Measurements from ENCODE around the gene CHERP.
A peak's percentile ranks its signal among the peaks of the same experiment; 100 is the strongest.

CHERP gene

DNA sequence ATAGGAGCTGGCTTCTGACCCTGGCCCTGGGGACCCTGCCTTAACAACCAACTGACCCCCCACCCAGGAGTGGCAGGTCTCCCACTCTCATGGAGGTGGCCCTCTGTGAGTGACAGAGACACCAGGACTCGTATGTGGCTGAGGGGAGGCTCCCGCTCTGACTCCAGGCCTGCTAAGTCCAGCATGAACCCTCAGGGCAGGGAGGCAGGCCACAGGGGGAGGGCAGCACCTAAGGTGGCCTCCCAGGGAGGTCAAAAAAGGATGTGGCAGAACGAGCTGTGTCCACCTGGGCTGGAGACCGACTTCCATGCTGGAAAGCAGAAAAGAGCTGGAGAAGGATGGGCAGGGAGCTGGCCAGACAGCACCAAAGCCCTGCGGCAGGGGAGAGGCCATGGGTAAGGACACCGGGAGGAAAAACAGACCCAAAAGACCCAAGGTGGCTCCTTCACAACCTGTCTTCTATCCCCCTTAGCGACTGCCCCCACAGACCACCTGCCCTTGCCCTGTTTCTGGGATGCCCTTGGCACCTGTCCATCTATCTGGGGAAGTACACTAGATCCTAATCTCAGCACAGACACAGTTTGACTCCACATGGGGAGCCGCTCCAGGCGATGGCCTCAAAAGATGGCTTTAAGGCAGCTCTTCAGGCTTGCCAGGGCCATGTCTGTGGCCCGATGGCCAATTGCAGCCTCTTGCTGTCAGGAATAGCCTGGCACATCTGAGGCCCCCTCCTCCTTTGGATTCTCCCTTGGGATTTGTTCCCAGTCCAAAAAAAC, 40.4 kb upstream of the CHERP start:
- H3K9ac ChIP-seq (ENCODE audit: low read length) = peak overlapping the region; percentile 92; the same call in 1 of the 2 replicates
- peak overlapping the region; percentile 72; the same call in 1 of the 2 replicates for H3K4me2 ChIP-seq (ENCODE audit: low read length)
- peaks cover 49% of the 10 kb centered on the region for H3K79me2 ChIP-seq (ENCODE audit: insufficient read depth, low read length)
- TF ChIP-seq EZH2 (IDR thresholded peaks at IDR 0.05; ENCODE audit: borderline replicate concordance, low read length) = no peak
- TF ChIP-seq, protein P1, sequence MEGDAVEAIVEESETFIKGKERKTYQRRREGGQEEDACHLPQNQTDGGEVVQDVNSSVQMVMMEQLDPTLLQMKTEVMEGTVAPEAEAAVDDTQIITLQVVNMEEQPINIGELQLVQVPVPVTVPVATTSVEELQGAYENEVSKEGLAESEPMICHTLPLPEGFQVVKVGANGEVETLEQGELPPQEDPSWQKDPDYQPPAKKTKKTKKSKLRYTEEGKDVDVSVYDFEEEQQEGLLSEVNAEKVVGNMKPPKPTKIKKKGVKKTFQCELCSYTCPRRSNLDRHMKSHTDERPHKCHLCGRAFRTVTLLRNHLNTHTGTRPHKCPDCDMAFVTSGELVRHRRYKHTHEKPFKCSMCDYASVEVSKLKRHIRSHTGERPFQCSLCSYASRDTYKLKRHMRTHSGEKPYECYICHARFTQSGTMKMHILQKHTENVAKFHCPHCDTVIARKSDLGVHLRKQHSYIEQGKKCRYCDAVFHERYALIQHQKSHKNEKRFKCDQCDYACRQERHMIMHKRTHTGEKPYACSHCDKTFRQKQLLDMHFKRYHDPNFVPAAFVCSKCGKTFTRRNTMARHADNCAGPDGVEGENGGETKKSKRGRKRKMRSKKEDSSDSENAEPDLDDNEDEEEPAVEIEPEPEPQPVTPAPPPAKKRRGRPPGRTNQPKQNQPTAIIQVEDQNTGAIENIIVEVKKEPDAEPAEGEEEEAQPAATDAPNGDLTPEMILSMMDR (IDR thresholded peaks at IDR 0.05; ENCODE audit: low read length) = no peak
- H3K27me3 ChIP-seq (ENCODE audit: insufficient read depth, low read length) = no peaks in the 10 kb centered on the region
- no peak overlapping the region for H2AFZ ChIP-seq (ENCODE audit: low read length)
- peaks cover 66% of the 10 kb centered on the region for H3K4me1 ChIP-seq (ENCODE audit: insufficient read depth, low read length, severe bottlenecking)
- no peak overlapping the region for H3K4me3 ChIP-seq (ENCODE audit: low read depth, low read length, poor library complexity, severe bottlenecking)
- H3K27ac ChIP-seq (ENCODE audit: low read depth, low read length, poor library complexity, severe bottlenecking) = peak overlapping the region; percentile 100
- no peaks in the 10 kb centered on the region; the same call in 1 of the 2 replicates for H3F3A ChIP-seq (ENCODE audit: insufficient read depth, low read length)
- H4K20me1 ChIP-seq (ENCODE audit: insufficient read depth, low read length) = no peaks in the 10 kb centered on the region
- H3K9me3 ChIP-seq (ENCODE audit: low read length) = no peaks in the 10 kb centered on the region
- peaks cover 16% of the 10 kb centered on the region; the same call in 1 of the 2 replicates for H3K36me3 ChIP-seq (ENCODE audit: insufficient read depth, low read length)
- H3K9me2 ChIP-seq (ENCODE audit: low read depth, low read length) = no peaks in the 10 kb centered on the region

DNA sequence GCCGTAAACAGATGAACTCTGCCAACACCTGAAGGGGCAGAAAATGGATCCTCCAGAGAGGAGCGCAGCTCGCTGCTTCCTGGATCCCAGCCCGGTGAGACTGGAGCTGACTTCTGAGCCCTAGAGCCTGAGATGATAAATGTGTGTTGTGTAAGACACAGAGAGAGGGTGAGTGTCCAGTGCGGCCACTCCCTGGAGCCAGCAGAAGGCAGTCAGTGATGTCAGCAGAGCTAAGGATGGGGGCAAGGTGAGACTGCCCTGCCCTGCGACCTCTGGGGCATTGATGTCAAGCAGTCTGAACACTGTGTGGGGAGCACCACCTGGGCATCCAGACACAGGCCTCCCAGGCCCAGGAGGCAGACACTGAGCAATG, 39.7 kb upstream of the CHERP start:
- peak overlapping the region; percentile 34; the same call in 1 of the 2 replicates for H3K9ac ChIP-seq (ENCODE audit: low read length)
- no peak for TF ChIP-seq EZH2 (IDR thresholded peaks at IDR 0.05; ENCODE audit: borderline replicate concordance, low read length)
- TF ChIP-seq, protein P1 (IDR thresholded peaks at IDR 0.05; ENCODE audit: low read length) = no peak
- H3F3A ChIP-seq (ENCODE audit: insufficient read depth, low read length) = no peaks in the 10 kb centered on the region; the same call in 1 of the 2 replicates
- no peaks in the 10 kb centered on the region for H3K27me3 ChIP-seq (ENCODE audit: insufficient read depth, low read length)
- peaks cover 49% of the 10 kb centered on the region for H3K79me2 ChIP-seq (ENCODE audit: insufficient read depth, low read length)
- peak overlapping the region; percentile 36 for H3K4me2 ChIP-seq (ENCODE audit: low read length)
- H3K4me3 ChIP-seq (ENCODE audit: low read depth, low read length, poor library complexity, severe bottlenecking) = no peak overlapping the region
- H3K9me3 ChIP-seq (ENCODE audit: low read length) = no peaks in the 10 kb centered on the region
- peak overlapping the region; percentile 100 for H3K27ac ChIP-seq (ENCODE audit: low read depth, low read length, poor library complexity, severe bottlenecking)
- no peaks in the 10 kb centered on the region for H3K9me2 ChIP-seq (ENCODE audit: low read depth, low read length)
- H2AFZ ChIP-seq (ENCODE audit: low read length) = no peak overlapping the region
- H3K36me3 ChIP-seq (ENCODE audit: insufficient read depth, low read length) = peaks cover 23% of the 10 kb centered on the region
- no peaks in the 10 kb centered on the region for H4K20me1 ChIP-seq (ENCODE audit: insufficient read depth, low read length)
- peaks cover 59% of the 10 kb centered on the region for H3K4me1 ChIP-seq (ENCODE audit: insufficient read depth, low read length, severe bottlenecking)

DNA sequence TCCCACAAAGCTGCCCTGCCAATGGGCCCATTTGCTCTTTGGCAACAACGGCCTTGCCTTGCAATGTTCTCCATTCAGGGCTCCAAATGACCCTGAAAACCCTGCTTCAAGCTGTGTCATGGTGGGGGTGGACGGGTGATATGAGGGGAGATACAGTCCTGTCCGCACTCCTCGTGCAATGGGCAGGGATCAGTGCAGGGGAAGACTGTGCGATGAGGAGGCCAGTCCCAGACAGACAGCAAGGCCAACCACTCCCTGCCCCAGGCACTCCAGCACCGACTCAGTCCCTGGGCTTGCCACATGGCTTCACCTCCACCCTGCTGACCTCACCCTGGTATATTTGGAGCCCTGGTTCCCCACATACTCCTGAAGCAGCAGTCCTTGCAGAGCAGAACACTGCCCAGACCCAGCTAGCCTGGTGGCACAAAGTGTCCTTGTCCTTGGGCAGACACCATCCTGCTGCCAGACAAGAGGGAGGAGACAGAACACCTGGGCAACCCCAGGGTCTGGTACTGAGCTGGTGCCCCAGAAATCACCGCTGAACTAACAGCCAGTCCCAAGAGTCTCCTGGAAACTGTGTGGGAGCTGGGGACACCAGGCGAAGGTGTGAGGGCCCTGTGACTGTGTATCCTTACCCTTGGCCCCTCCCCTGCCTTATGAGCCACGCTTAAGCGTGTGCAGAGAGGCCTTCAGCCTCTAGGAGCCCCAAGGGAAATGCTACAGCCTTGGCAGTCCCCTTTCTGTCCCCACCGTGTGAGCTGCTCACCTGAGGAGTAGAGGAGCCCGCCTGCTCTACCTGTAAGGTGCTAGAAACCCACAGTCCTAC, 39.1 kb upstream of the CHERP start:
- TF ChIP-seq, protein P1 (IDR thresholded peaks at IDR 0.05; ENCODE audit: low read length) = no peak
- no peak for TF ChIP-seq EZH2 (IDR thresholded peaks at IDR 0.05; ENCODE audit: borderline replicate concordance, low read length)
- H3K27me3 ChIP-seq (ENCODE audit: insufficient read depth, low read length) = no peaks in the 10 kb centered on the region
- H3K36me3 ChIP-seq (ENCODE audit: insufficient read depth, low read length) = peaks cover 29% of the 10 kb centered on the region
- peaks cover 49% of the 10 kb centered on the region for H3K79me2 ChIP-seq (ENCODE audit: insufficient read depth, low read length)
- H3K4me3 ChIP-seq (ENCODE audit: low read depth, low read length, poor library complexity, severe bottlenecking) = no peak overlapping the region
- H3K4me1 ChIP-seq (ENCODE audit: insufficient read depth, low read length, severe bottlenecking) = peaks cover 53% of the 10 kb centered on the region
- H3K9me3 ChIP-seq (ENCODE audit: low read length) = no peaks in the 10 kb centered on the region
- H3K9ac ChIP-seq (ENCODE audit: low read length) = peak overlapping the region; percentile 34; the same call in 1 of the 2 replicates
- peak overlapping the region; percentile 36; the same call in 1 of the 2 replicates for H3K4me2 ChIP-seq (ENCODE audit: low read length)
- no peaks in the 10 kb centered on the region; the same call in 1 of the 2 replicates for H3F3A ChIP-seq (ENCODE audit: insufficient read depth, low read length)
- H2AFZ ChIP-seq (ENCODE audit: low read length) = no peak overlapping the region
- H4K20me1 ChIP-seq (ENCODE audit: insufficient read depth, low read length) = no peaks in the 10 kb centered on the region
- no peaks in the 10 kb centered on the region for H3K9me2 ChIP-seq (ENCODE audit: low read depth, low read length)
- peak overlapping the region; percentile 100 for H3K27ac ChIP-seq (ENCODE audit: low read depth, low read length, poor library complexity, severe bottlenecking)
